Activated T-cell treated with anti-CD3 and anti-CD28 coated beads, Interleukin-2, amount 50 U/mL, for 72 hours (primary cell): ENCODE data around the gene SLC9A6. TPM values are rescaled to one million over a fixed set of nuclear protein-coding genes. Genes with fewer than 3 reads are reported as not detected.

Experiments used
- ATAC-seq, 2 donors: fragments of 150-1000 bp; cut with Tn5 transposase; replicated peaks in 1 of 2; 2 replicates each; pipeline ENCODE4 v1.10.0; 2021; ENCODE audit warnings: moderate library complexity in 2 of 2, mild to moderate bottlenecking in 1 of 2
- DNase-seq, 2 donors: peaks; one replicate each; pipeline ENCODE4 v3.0.0; 2021 to 2022; ENCODE audit warnings: mixed read lengths in 1 of 2
- H3K27ac Mint-ChIP-seq: one replicate; pipeline ENCODE4 v1.8.0; 2022; ENCODE audit warnings: mild to moderate bottlenecking, moderate library complexity, mixed read lengths
- H3K27me3 Mint-ChIP-seq: one replicate; pipeline ENCODE4 v1.8.0; 2022; ENCODE audit warnings: low read depth, mixed read lengths
- H3K36me3 Mint-ChIP-seq, 2 donors: one replicate each; pipeline ENCODE4 v1.8.0; 2022; ENCODE audit warnings: mixed read lengths in 2 of 2, mild to moderate bottlenecking in 1 of 2; ENCODE audit not compliant: insufficient read depth in 2 of 2
- H3K4me1 Mint-ChIP-seq: one replicate; pipeline ENCODE4 v1.8.0; 2022; ENCODE audit warnings: low read depth, mixed read lengths
- H3K4me3 Mint-ChIP-seq, 2 donors: one replicate each; pipeline ENCODE4 v1.8.0; 2022; ENCODE audit warnings: mild to moderate bottlenecking in 2 of 2, mixed read lengths in 2 of 2, moderate library complexity in 2 of 2
- H3K9me3 Mint-ChIP-seq, 2 donors: one replicate each; pipeline ENCODE4 v1.8.0; 2022; ENCODE audit warnings: mixed read lengths in 2 of 2
- total RNA-seq, 2 donors: library from RNA; stranded (reverse); gene quantifications; one replicate each; pipeline ENCODE4 v1.2.3, GENCODE V29; 2022

The SLC9A6 gene
- 10 to 100 TPM; 11.4 to 12.2 TPM for total RNA-seq

GRCh38 chrX:135985157-135985972, at the start of gene SLC9A6:
Gene SLC9A6, plus strand, starts transcription at chrX:135985435. Its CDS starts 224 bp downstream, at chrX:135985659.
- DNase-seq (peak; percentile 75 to 77), ATAC-seq (peak; percentile 94 to 96)
- peak within 1 kb of the TSS; percentile 90 to 94 for H3K4me3 Mint-ChIP-seq
- peak within 1 kb of the TSS; percentile 97 for H3K27ac Mint-ChIP-seq
- no peaks in the 10 kb centered on the region for H3K9me3 Mint-ChIP-seq
- peaks cover 42% of the 10 kb centered on the region for H3K4me1 Mint-ChIP-seq
- peaks cover 26% of the 10 kb centered on the region for H3K27me3 Mint-ChIP-seq
- peaks cover 0 to 2% of the 10 kb centered on the region in 2 donors for H3K36me3 Mint-ChIP-seq

GRCh38 chrX:135944486-135944885, 40.7 kb upstream of the SLC9A6 start:
- Mint-ChIP-seq H3K9me3 (peaks cover 0 to 4% of the 10 kb centered on the region in 2 donors), H3K27ac (no peak overlapping the region), H3K4me3 (no peak overlapping the region), H3K27me3 (peaks cover 22% of the 10 kb centered on the region), H3K36me3 (peaks cover 2% of the 10 kb centered on the region in 2 donors), H3K4me1 (no peaks in the 10 kb centered on the region)
- ATAC-seq (no peak), DNase-seq (no peak)

DNA sequence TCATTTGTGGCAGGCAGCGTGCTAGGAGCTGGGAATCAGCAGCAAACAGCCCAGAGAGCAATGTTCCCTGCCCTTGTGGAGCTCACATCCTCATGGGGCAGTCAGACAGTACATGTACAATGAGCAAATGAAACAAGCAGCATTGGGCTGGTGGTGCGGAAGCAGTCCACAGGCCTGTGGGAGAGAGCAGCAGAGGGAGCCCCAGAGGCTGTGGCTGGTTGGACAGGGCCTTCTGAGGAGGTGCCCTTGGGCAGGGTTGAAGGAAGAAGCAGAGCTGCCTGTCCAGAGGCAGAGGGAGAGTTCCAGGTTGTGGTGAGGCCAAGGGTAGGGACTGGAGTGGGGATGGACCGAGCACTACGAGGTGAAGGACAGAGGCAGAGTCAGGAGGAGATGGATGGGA, 33.9 kb upstream of the SLC9A6 start:
- Mint-ChIP-seq H3K36me3 (no peaks in the 10 kb centered on the region), H3K4me1 (no peaks in the 10 kb centered on the region), H3K27ac (no peak overlapping the region), H3K4me3 (no peak overlapping the region), H3K9me3 (no peaks in the 10 kb centered on the region), H3K27me3 (peaks cover 19% of the 10 kb centered on the region)
- no peak for DNase-seq
- ATAC-seq = no peak

GRCh38 chrX:135973025-135973547, 12.1 kb upstream of the SLC9A6 start:
- Mint-ChIP-seq H3K4me1 (peaks cover 17% of the 10 kb centered on the region), H3K4me3 (peak overlapping the region; percentile 86 to 98), H3K27ac (peak overlapping the region; percentile 91), H3K27me3 (peaks cover 34% of the 10 kb centered on the region), H3K9me3 (no peaks in the 10 kb centered on the region), H3K36me3 (peaks cover 0 to 9% of the 10 kb centered on the region in 2 donors)
- peak in 1 of 2 donors; percentile 19 for ATAC-seq
- no peak for DNase-seq

- Mint-ChIP-seq H3K36me3 (peaks cover 0 to 9% of the 10 kb centered on the region in 2 donors), H3K4me1 (peaks cover 17% of the 10 kb centered on the region), H3K27me3 (peaks cover 34% of the 10 kb centered on the region), H3K9me3 (no peaks in the 10 kb centered on the region), H3K4me3 (peak within 1 kb of the TSS; percentile 86 to 98), H3K27ac (peak within 1 kb of the TSS; percentile 91)
- ATAC-seq = peak; percentile 93 to 95
- DNase-seq = peak; percentile 84 to 90
Observed at GRCh38 chrX:135973548-135974278, 11.5 kb upstream of the SLC9A6 start, which contains the start of gene MMGT1. Gene MMGT1, minus strand, starts transcription at chrX:135973988. Its CDS starts 313 bp downstream, at chrX:135973675.

- Mint-ChIP-seq H3K4me3 (peak overlapping the region; percentile 81 to 85), H3K36me3 (peaks cover 0 to 9% of the 10 kb centered on the region in 2 donors), H3K27me3 (peaks cover 40% of the 10 kb centered on the region), H3K27ac (peak overlapping the region; percentile 56), H3K9me3 (no peaks in the 10 kb centered on the region), H3K4me1 (peaks cover 17% of the 10 kb centered on the region)
- DNase-seq (peak; percentile 57 to 60), ATAC-seq (peak; percentile 18 to 39)
Observed at GRCh38 chrX:135974279-135974856, 10.9 kb upstream of the SLC9A6 start.

DNA sequence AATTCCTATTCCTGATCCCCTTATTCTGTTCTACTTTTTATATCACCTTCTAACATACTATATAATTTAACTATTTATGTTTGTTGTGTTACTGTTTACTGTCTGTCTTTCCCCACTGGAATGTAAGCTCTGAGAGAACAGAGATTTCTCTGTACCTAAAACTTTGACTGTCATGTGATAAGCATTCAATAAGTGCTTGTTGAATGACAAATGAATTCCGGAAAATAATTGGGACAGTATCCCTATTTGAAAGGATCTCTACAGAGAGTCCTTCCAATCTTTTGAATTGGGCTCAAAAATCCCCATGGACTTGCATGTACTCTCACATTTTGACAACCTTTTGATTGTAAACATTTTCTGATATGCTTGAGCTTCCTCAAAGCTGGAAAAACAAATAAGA, 9.8 kb upstream of the SLC9A6 start:
- H3K36me3 Mint-ChIP-seq = peaks cover 0 to 7% of the 10 kb centered on the region in 2 donors

DNA sequence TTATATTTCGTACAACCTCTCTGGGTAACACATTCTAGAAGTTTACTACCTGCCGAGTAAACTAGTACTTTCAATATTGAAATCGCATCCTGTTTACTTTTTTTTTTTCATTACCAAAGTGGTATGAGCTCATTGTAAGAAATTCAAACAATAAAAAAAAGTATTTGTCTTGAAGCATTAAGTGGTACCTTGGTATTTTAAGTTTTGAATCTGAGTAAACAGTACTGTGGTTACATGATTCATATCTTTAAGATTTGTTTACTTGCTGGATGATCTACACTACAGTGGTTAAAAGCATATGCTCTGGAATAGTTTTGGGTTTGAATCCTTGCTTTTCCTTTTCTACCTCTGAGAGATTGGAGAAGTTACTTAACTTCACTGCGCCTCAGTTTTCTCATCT, 7.6 kb upstream of the SLC9A6 start:
- Mint-ChIP-seq H3K9me3 (no peaks in the 10 kb centered on the region), H3K36me3 (peaks cover 0 to 5% of the 10 kb centered on the region in 2 donors), H3K4me3 (peak overlapping the region in 1 of 2 donors; percentile 43), H3K27me3 (peaks cover 44% of the 10 kb centered on the region), H3K27ac (peak overlapping the region; percentile 76), H3K4me1 (peaks cover 26% of the 10 kb centered on the region)
- ATAC-seq = peak in 1 of 2 donors; percentile 12
- DNase-seq = no peak

More for the DNA sequence above, 9.8 kb upstream of the SLC9A6 start:
- Mint-ChIP-seq H3K27me3 (peaks cover 42% of the 10 kb centered on the region), H3K4me1 (peaks cover 17% of the 10 kb centered on the region), H3K4me3 (peak overlapping the region in 1 of 2 donors; percentile 85), H3K9me3 (no peaks in the 10 kb centered on the region), H3K27ac (no peak overlapping the region)
- ATAC-seq (no peak), DNase-seq (no peak)

DNA sequence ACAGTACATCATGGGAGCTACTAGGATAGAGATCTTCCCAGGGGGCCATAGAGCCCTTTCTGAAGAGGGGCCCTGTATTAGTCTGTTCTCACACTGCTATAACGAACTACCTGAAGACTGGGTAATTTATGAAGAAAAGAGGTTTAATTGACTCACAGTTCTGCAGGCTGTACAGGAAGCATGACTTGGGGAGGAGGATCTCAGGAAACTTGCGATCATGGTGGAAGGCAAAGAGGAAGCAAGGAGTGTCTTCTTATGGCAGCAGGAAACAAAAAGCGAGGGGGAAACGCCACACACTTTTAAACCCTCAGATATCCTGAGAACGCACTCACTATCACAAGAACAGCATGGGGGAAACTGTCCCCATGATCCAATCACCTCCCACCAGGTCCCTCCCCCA, 4.2 kb upstream of the SLC9A6 start:
- no peak for DNase-seq
- Mint-ChIP-seq H3K9me3 (no peaks in the 10 kb centered on the region), H3K36me3 (peaks cover 0 to 2% of the 10 kb centered on the region in 2 donors), H3K27me3 (peaks cover 46% of the 10 kb centered on the region), H3K27ac (peak overlapping the region; percentile 79), H3K4me3 (no peak overlapping the region), H3K4me1 (peaks cover 37% of the 10 kb centered on the region)
- no peak for ATAC-seq

GRCh38 chrX:135981668-135982067, 3.6 kb upstream of the SLC9A6 start:
- Mint-ChIP-seq H3K27ac (peak overlapping the region; percentile 79), H3K27me3 (peaks cover 44% of the 10 kb centered on the region), H3K36me3 (peaks cover 0 to 2% of the 10 kb centered on the region in 2 donors), H3K4me3 (no peak overlapping the region), H3K4me1 (peaks cover 37% of the 10 kb centered on the region), H3K9me3 (no peaks in the 10 kb centered on the region)
- ATAC-seq = no peak
- DNase-seq = no peak

DNA sequence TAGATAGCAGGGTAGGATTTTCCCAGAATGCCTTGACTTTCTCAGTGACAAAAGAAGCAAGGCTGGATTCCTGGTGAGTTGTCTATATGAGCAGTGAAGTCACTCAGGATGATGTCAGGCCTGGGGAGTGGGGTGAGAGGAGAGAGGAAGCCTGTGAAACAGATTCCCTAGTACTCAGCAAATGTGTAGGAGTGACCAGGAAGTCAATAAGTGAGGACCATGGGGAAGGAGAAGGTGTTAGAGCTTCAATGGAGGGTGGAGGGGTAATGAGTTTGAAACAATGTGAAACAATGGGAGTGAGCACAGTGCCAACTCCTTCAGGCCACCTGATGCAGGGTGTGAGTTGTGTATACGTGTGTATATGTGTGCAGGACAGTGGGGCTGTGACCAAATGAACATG, 2.4 kb upstream of the SLC9A6 start:
- DNase-seq = no peak
- Mint-ChIP-seq H3K4me3 (peak overlapping the region; percentile 83 to 94), H3K36me3 (peaks cover 0 to 2% of the 10 kb centered on the region in 2 donors), H3K27me3 (peaks cover 35% of the 10 kb centered on the region), H3K9me3 (no peaks in the 10 kb centered on the region), H3K4me1 (peaks cover 42% of the 10 kb centered on the region), H3K27ac (peak overlapping the region; percentile 97)
- no peak for ATAC-seq

DNA sequence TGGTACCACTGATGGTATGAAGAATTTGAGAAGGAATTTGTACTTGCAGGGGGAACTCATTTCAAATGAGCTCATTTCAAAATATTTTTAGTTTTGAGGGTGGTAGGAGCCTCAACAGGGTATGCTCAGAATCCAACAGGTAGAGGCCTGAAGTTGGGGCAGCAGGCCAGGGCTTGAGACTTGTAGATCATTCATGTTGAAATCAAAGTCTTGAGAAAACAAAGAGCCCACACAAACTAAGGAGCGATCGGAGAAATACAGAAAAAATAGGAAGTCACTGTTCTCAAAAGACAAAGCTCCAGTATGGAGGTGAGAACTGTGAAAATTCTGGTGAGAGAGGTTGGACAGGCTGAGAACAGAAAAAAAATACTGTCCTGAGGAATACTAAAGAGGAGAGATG, 979 bp upstream of the SLC9A6 start:
- peak overlapping the region; percentile 97 for H3K27ac Mint-ChIP-seq
- H3K27me3 Mint-ChIP-seq = peaks cover 30% of the 10 kb centered on the region
- ATAC-seq (no peak), DNase-seq (no peak)
- peaks cover 42% of the 10 kb centered on the region for H3K4me1 Mint-ChIP-seq
- H3K9me3 Mint-ChIP-seq = no peaks in the 10 kb centered on the region
- peak overlapping the region; percentile 83 to 94 for H3K4me3 Mint-ChIP-seq
- H3K36me3 Mint-ChIP-seq = peaks cover 0 to 2% of the 10 kb centered on the region in 2 donors
